Measurements from ENCODE around the gene AMIGO3. TPM values are rescaled to one million over a fixed set of nuclear protein-coding genes. Genes with fewer than 3 reads are reported as not detected.

The AMIGO3 gene
- total and polyA plus RNA-seq, 2 donors (not counting 1 experiment from before 2014, with no cell fraction given): 11.1 TPM; not detected in 1

DNA sequence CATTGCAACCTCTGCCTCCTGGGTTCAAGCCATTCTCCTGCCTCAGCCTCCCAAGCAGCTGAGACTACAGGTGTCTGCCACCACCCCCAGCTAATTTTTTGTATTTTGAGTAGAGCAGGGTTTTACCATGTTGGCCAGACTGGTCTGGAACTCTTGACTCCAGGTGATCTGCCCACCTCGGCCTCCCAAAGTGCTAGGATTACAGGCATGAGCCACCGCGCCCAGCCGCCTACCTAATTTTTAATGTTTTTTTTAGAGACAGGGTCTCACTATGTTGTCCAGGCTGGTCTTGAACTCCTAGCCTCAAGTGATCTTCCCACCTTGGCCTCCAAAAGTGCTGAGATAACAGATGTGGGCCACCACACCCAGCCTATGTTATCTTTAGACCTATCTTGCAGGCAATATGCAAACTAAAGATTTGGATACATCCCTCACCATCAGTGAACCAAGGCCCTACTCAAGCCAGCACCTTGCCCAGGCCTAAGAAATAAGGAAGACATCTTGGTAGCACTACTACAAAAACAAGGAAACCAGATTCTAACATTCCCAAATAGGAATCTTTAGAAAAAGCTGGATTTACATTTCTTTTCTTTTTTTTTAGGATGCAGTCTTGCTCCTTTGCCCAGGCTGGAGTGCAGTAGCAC lies 10.6 kb upstream of the AMIGO3 start:
- H3K4me1 ChIP-seq (ENCODE audit: control insufficient read depth in 2 of 2, insufficient read depth in 2 of 2, low read length in 2 of 2): peaks cover 7 to 27% of the 10 kb centered on the region in 2 donors
- no peaks in the 10 kb centered on the region for H3K79me2 ChIP-seq (ENCODE audit: control insufficient read depth, insufficient read depth, low read length)
- ChIA-PET POLR2A (interaction anchor here (0.6 kb wide), 1 partner anchor 105 kb away, joined by 3 read pairs; no protein-coding TSS in a partner anchor), CTCF (no interaction called here)
- no peak overlapping the region for H3K4me2 ChIP-seq (replicated peaks; ENCODE audit: low read depth, low read length, poor library complexity, severe bottlenecking)
- DNase-seq (no peak), ATAC-seq (ENCODE audit: low read depth) (no peak)
- Mint-ChIP-seq H3K9me3 (ENCODE audit: insufficient read depth) (no peaks in the 10 kb centered on the region), H3K27me3 (no peaks in the 10 kb centered on the region), H3K27ac (no peak overlapping the region), H3K4me1 (peaks cover 20% of the 10 kb centered on the region), H3K4me3 (no peak overlapping the region)
- WGBS (ENCODE audit: insufficient coverage): 100% methylated on average over 3 of the region's 4 CpGs
- H3K4me3 ChIP-seq (ENCODE audit: control extremely low read depth in 1 of 5, extremely low read depth in 1 of 5, insufficient read depth in 1 of 5, low read depth in 2 of 5, low read length in 4 of 5): no peak overlapping the region
- no peak for TF ChIP-seq EZH2 (IDR thresholded peaks at IDR 0.05; ENCODE audit: borderline replicate concordance, insufficient read depth, low read depth, low read length, poor library complexity, severe bottlenecking)
- TF ChIP-seq CTCF (IDR thresholded peaks at IDR 0.05): no peak
- H3K9me3 ChIP-seq (ENCODE audit: control extremely low read depth in 1 of 3, control insufficient read depth in 2 of 3, insufficient read depth in 1 of 3, low read length in 2 of 3): no peaks in the 10 kb centered on the region
- no peak overlapping the region for H2AFZ ChIP-seq (ENCODE audit: insufficient read depth, low read depth, low read length, poor library complexity, severe bottlenecking)
- no peaks in the 10 kb centered on the region for H3K27me3 ChIP-seq (replicated peaks in 1 of 4; ENCODE audit: control extremely low read depth in 1 of 4, control insufficient read depth in 3 of 4, insufficient read depth in 4 of 4, low read length in 3 of 4)
- no peak overlapping the region for H3K9ac ChIP-seq (ENCODE audit: low read length)
- intact Hi-C loops (cut with micrococcal nuclease): no loop called here
- peaks cover 4 to 58% of the 10 kb centered on the region in 2 experiments for H3K36me3 ChIP-seq (replicated peaks in 1 of 2; ENCODE audit: control extremely low read depth in 1 of 2, control insufficient read depth in 1 of 2, extremely low read depth in 1 of 2, insufficient read depth in 2 of 2, low read length in 1 of 2)
- H4K20me1 ChIP-seq (ENCODE audit: control insufficient read depth, insufficient read depth, low read length, poor library complexity, severe bottlenecking): no peaks in the 10 kb centered on the region
- H3K27ac ChIP-seq (ENCODE audit: low read length in 2 of 2): no peak overlapping the region

DNA sequence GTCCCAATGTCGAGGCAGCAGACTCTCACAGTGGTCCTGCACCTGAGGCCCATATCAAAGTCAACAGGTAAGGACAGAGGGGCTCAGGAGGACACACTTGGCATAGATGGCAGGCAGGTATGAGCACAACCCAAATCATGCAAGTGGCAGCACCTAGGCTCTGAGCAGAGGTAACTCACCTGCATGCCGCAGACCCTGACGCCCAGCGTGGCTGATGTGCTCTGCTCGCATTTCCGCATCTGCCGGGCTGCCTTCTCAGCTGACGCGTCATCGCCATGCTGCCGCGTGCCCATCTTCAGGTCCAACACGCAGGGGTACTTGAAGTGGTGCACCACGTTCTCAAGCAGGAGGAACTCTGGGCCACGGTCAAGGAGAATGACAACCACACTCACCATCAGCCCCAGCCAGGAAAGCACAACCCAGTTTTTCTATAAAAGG lies 8.5 kb upstream of the AMIGO3 start:
- WGBS (ENCODE audit: insufficient coverage): 99% methylated on average over 12 of the region's 15 CpGs
- DNase-seq: no peak

More for the DNA sequence above, 8.5 kb upstream of the AMIGO3 start:
- Mint-ChIP-seq H3K27me3 (no peaks in the 10 kb centered on the region), H3K27ac (peak overlapping the region; percentile 97), H3K9me3 (ENCODE audit: insufficient read depth) (no peaks in the 10 kb centered on the region), H3K4me3 (no peak overlapping the region), H3K4me1 (peaks cover 35% of the 10 kb centered on the region)
- H2AFZ ChIP-seq (ENCODE audit: insufficient read depth, low read depth, low read length, poor library complexity, severe bottlenecking): no peak overlapping the region
- H3K9ac ChIP-seq (ENCODE audit: low read length): no peak overlapping the region
- no peaks in the 10 kb centered on the region for H3K79me2 ChIP-seq (ENCODE audit: control insufficient read depth, insufficient read depth, low read length)
- no peak for ATAC-seq (ENCODE audit: low read depth)
- CTCF ChIA-PET: no interaction called here
- peak overlapping the region in 1 of 2 donors; percentile 100 for H3K27ac ChIP-seq (ENCODE audit: low read length in 2 of 2)
- H3K4me3 ChIP-seq (ENCODE audit: control extremely low read depth in 1 of 5, extremely low read depth in 1 of 5, insufficient read depth in 1 of 5, low read depth in 2 of 5, low read length in 4 of 5): no peak overlapping the region
- H4K20me1 ChIP-seq (ENCODE audit: control insufficient read depth, insufficient read depth, low read length, poor library complexity, severe bottlenecking): no peaks in the 10 kb centered on the region
- POLR2A ChIA-PET: no interaction called here
- no peaks in the 10 kb centered on the region for H3K9me3 ChIP-seq (ENCODE audit: control extremely low read depth in 1 of 3, control insufficient read depth in 2 of 3, insufficient read depth in 1 of 3, low read length in 2 of 3)
- intact Hi-C loops (cut with micrococcal nuclease): no loop called here
- H3K4me2 ChIP-seq (replicated peaks; ENCODE audit: low read depth, low read length, poor library complexity, severe bottlenecking): no peak overlapping the region
- peaks cover 0 to 43% of the 10 kb centered on the region in 2 experiments for H3K36me3 ChIP-seq (replicated peaks in 1 of 2; ENCODE audit: control extremely low read depth in 1 of 2, control insufficient read depth in 1 of 2, extremely low read depth in 1 of 2, insufficient read depth in 2 of 2, low read length in 1 of 2)
- H3K4me1 ChIP-seq (ENCODE audit: control insufficient read depth in 2 of 2, insufficient read depth in 2 of 2, low read length in 2 of 2): peaks cover 19 to 43% of the 10 kb centered on the region in 2 donors
- TF ChIP-seq EZH2 (IDR thresholded peaks at IDR 0.05; ENCODE audit: borderline replicate concordance, insufficient read depth, low read depth, low read length, poor library complexity, severe bottlenecking): no peak
- no peak for TF ChIP-seq CTCF (IDR thresholded peaks at IDR 0.05)
- no peaks in the 10 kb centered on the region for H3K27me3 ChIP-seq (replicated peaks in 1 of 4; ENCODE audit: control extremely low read depth in 1 of 4, control insufficient read depth in 3 of 4, insufficient read depth in 4 of 4, low read length in 3 of 4)

Data from B cell (primary cell).